ENCODE results near the gene RHOF.
"Not testable (repeated sequence)": the region's sequence is repeated elsewhere in the genome, so short reads cannot be mapped to it uniquely, and the experiment has no call there.

Gene RHOF

GRCh38 chr12:121749267-121749666, 44.2 kb downstream of the RHOF start:
- no peak for DNase-seq (ENCODE audit: low read depth in 2 of 3, low spot score in 2 of 3)

DNA sequence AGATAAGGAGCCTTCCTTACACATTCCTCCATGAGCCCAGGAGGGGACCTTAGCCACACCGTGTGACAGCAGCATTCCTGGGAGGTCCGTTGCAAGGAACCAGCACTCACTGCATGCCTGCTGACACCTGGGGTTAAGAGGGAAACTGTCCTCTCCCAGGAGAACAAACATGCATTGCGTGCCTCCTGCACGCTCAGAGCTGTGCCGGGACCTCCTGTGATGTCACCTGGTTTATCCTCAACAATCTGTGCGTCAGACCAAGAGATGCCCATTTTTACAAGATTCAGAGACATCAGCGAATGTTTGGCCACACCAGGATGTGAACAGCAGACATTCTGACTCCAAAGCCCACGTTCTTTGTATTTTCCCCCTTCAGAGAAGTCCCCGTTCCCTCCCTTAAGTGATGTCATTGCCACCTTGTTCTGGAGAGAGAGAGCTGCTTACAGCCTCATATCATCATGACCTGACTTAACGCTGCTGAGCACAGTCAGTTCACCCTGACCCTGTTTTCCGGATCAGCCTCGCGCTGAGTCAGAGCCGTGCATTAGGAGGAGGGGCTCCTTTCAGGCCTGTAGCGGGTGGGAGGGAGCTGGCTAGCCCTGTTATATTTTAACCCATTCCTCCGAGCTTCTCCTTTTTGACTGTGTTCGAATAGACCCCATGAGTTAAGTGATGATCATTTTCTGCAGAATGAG, 44.8 kb downstream of the RHOF start:
- DNase-seq (ENCODE audit: low read depth in 2 of 3, low spot score in 2 of 3) = no peak

DNA sequence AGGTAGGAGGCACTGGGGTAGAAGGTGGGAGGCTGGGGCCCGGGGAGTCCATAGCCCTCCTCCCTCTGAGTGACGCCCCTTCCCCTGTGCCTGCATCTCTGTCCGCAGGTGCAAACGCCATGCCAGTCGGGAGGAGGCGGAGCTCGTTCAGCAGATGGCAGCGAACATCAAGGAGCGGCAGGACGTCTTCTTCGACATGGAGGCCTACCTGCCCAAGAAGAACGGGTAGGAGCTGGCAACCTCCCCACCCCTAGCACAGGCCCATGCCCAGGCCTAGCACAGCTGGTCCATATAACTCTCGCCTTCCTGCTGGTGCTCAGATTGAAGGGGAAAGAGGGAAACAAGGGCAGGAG, 45.3 kb downstream of the RHOF start:
- no peak for DNase-seq (ENCODE audit: low read depth in 2 of 3, low spot score in 2 of 3)

DNA sequence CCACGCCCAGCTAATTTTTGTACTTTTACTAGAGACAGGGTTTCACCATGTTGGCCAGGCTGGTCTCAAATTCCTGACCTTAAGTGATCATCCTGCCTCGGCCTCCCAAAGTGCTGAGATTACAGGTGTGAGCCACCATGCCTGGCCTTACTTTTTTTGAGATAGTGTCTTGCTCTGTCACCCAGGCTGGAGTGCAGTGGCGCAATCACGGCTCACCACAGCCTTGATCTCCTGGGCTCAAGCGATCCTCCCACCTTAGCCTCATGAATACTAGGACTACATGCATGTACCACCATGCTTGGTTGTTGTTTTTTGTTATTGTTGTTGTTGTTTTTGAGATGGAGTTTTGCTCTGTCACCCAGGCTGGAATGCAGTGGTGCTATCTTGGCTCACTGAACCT, 47.9 kb downstream of the RHOF start:
- DNase-seq (ENCODE audit: low read depth in 2 of 3, low spot score in 2 of 3) = not testable (repeated sequence)

DNA sequence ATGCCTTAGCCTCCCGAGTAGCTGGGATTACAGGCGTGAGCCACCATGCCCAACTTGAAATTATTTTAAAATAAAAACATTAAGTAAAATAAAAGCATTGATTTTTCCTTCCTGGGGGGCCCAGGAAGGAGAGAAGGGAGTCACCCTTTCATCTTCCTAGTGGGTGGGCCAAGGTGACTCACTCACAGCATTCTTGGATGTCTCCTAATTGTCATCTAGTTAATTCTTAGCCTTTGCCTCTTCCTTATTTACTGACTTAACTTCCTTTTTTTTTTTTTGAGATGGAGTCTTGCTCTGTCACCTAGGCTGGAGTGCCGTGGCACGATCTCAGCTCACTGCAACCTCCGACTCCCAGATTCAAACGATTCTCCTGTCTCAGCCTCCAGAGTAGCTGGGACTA, 51.7 kb downstream of the RHOF start:
- DNase-seq (ENCODE audit: low read depth in 2 of 3, low spot score in 2 of 3) = no peak

- DNase-seq (ENCODE audit: low read depth in 2 of 3, low spot score in 2 of 3) = no peak
Measured at GRCh38 chr12:121740847-121741246, 52.6 kb downstream of the RHOF start.

GRCh38 chr12:121738340-121738858, 55.1 kb downstream of the RHOF start:
- no peak for DNase-seq (ENCODE audit: low read depth in 2 of 3, low spot score in 2 of 3)

GRCh38 chr12:121733849-121734248, 59.6 kb downstream of the RHOF start:
- DNase-seq (ENCODE audit: low read depth in 2 of 3, low spot score in 2 of 3) = no peak

DNA sequence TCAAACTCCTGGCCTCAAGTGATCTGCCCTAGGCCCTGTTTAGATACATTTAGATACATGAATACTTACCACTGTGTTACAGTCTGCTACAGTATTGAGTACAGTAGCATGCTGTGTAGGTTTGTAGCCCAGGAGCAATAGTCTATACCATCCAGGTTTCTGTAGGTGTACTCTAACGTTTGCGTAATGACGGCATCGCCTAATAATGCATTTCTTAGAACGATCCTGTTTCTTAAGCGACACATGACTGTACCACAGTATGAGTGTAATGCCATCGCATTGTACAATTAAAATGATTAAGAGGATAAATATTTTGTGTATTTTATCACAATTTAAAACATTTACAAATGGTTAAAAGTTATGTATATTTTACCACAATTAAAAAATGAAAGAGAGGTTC, 62.0 kb downstream of the RHOF start:
- no peak for DNase-seq (ENCODE audit: low read depth in 2 of 3, low spot score in 2 of 3)

- no peak for DNase-seq (ENCODE audit: low read depth in 2 of 3, low spot score in 2 of 3)
Measured at GRCh38 chr12:121729021-121729420, 64.5 kb downstream of the RHOF start.
